ENCODE data around the gene ERG.

Gene ERG

DNA sequence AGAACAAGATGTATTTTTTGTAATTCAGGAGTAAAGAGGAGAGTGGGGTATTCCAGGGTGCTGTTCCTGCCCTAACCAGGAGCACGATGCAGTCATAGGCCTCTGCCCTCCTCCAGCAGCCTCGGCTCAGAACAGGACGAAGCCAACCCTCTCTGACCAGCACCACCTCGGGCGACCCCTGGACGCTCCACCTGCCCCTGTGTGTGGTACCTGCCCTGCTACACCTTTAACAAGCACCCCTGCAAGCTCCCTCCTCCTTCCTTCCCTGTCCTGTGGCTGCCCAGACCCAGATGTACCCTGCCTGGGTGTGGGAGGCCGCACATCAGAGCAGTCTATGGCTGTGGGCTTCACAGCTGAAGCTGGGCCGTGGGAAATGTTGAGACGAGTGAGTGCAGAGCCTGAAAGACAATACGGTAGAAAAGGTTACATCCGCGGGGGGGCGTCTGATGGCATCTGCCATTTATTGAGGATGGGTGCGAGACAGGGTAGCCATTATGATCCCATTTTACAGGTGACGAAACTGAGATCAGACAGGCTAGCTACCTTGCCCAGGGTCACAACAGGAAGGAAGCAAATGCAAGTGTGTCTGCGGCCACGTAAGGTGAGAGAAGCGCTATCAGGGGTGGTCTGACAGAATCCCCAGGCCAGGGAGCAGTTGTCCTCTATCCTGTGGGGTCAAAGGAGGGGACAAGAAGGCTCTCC is 4.6 kb downstream of the ERG start:
- H3K4me3 ChIP-seq (ENCODE audit: low read depth, low read length): no peak overlapping the region
- TF ChIP-seq, protein P1, sequence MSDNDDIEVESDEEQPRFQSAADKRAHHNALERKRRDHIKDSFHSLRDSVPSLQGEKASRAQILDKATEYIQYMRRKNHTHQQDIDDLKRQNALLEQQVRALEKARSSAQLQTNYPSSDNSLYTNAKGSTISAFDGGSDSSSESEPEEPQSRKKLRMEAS (IDR thresholded peaks at IDR 0.05; ENCODE audit: low read depth, low read length): no peak
- TF ChIP-seq POLR2A (IDR thresholded peaks at IDR 0.05; ENCODE audit: extremely low read depth, insufficient read length) (no peak), MYC (IDR thresholded peaks at IDR 0.05; ENCODE audit: low read depth, low read length) (no peak)
- TF ChIP-seq, protein P2, sequence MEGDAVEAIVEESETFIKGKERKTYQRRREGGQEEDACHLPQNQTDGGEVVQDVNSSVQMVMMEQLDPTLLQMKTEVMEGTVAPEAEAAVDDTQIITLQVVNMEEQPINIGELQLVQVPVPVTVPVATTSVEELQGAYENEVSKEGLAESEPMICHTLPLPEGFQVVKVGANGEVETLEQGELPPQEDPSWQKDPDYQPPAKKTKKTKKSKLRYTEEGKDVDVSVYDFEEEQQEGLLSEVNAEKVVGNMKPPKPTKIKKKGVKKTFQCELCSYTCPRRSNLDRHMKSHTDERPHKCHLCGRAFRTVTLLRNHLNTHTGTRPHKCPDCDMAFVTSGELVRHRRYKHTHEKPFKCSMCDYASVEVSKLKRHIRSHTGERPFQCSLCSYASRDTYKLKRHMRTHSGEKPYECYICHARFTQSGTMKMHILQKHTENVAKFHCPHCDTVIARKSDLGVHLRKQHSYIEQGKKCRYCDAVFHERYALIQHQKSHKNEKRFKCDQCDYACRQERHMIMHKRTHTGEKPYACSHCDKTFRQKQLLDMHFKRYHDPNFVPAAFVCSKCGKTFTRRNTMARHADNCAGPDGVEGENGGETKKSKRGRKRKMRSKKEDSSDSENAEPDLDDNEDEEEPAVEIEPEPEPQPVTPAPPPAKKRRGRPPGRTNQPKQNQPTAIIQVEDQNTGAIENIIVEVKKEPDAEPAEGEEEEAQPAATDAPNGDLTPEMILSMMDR (IDR thresholded peaks at IDR 0.05; ENCODE audit: low read depth, low read length): no peak
- DNase-seq (ENCODE audit: low read depth): no peak

DNA sequence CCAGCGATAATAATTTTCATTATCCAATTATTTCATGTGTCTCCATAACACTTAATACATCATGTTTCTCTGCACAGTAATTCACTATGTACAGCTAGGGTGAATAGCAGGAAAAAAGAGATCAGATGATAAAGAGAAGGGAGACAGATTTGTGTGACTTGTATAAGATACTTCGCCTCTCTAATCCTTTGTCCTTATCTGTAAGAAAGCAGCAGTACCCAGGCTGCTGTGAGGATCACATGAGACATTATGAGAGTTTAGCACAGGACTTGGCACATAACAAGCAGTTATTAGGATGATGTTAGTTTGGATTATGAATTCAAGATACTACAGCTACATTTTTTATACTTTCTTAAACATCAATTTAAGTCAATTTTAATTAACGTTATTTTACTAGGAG is 6.3 kb downstream of the ERG start:
- TF ChIP-seq POLR2A (IDR thresholded peaks at IDR 0.05; ENCODE audit: extremely low read depth, insufficient read length) (no peak), MYC (IDR thresholded peaks at IDR 0.05; ENCODE audit: low read depth, low read length) (no peak)
- TF ChIP-seq, protein P1 (IDR thresholded peaks at IDR 0.05; ENCODE audit: low read depth, low read length): no peak
- DNase-seq (ENCODE audit: low read depth): no peak
- H3K4me3 ChIP-seq (ENCODE audit: low read depth, low read length): no peak overlapping the region

DNA sequence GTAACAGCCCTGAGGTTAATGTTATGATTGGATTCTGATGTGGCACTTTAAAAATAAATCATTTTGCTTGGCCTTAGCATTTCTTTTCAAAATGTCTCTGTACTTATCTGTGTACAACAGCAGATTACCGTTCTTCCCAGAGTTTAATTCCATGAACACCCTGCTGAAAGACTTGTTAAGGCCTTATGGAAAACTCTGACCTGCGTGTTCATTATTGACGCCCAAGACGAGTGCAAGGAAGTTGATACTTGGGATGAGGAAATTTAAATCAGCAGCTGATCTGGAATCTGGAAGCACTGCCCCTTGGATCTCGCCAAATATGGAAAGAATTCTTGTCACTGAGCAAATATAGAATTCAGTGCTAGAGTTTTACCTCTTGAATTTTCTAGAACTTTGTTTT is 6.7 kb downstream of the ERG start:
- DNase-seq (ENCODE audit: low read depth): no peak
- no peak for TF ChIP-seq MYC (IDR thresholded peaks at IDR 0.05; ENCODE audit: low read depth, low read length)
- TF ChIP-seq, protein P2 (IDR thresholded peaks at IDR 0.05; ENCODE audit: low read depth, low read length): no peak
- TF ChIP-seq, protein P1 (IDR thresholded peaks at IDR 0.05; ENCODE audit: low read depth, low read length): no peak
- no peak overlapping the region for H3K4me3 ChIP-seq (ENCODE audit: low read depth, low read length)

DNA sequence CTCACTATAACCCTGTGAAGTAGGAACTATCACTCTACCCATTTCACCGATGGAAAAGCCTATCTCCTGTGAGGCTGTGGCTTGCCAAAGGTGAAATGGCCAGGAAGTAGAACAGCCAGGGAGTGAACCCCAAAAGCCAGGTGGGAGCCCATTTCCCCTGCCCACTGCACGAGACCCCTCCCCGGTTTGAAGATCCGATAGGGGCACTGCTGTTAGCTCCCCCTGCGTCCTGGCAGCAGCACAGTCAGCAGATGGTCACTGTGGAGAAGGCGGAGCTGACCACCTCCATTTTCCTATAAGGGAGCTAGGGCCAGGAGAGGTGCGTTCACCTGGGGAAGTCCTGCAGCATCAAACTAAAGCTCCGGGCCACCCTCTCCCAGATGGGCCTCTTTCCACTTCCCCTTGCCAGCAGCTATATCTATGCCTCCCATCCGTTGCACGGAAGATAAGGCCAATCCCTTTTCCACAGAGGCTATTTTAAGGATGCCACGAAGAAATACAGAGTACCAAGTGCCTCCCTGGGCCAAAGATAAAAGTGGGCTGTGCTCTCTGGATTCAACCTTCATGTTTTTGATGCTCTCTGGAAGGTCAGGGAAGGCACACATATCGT is 7.8 kb downstream of the ERG start:
- no peak for DNase-seq (ENCODE audit: low read depth)
- H3K4me3 ChIP-seq (ENCODE audit: low read depth, low read length): no peak overlapping the region
- no peak for TF ChIP-seq MYC (IDR thresholded peaks at IDR 0.05; ENCODE audit: low read depth, low read length)
- TF ChIP-seq POLR2A (IDR thresholded peaks at IDR 0.05; ENCODE audit: extremely low read depth, insufficient read length): no peak
- TF ChIP-seq, protein P2 (IDR thresholded peaks at IDR 0.05; ENCODE audit: low read depth, low read length): no peak
- TF ChIP-seq, protein P1 (IDR thresholded peaks at IDR 0.05; ENCODE audit: low read depth, low read length): no peak

DNA sequence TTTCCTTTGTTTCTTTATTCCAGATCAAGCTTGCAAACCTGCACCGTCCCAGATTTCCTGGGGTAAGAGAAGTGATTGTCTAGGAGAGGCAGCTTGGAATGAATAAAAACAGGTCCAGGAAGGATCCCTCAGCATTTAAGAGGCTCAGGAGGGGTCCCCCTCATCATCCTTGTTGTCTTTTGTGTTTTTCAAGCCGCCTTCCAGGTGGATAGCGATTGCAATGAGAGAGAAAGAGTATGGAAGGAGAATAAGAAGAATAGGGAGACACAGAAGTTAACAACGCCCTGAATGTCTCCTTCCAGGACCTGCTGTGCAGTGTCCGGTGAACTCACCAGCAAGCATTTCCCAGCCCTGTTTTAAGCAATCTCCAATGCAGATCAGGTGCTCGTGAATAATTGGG is 8.5 kb downstream of the ERG start:
- H3K4me3 ChIP-seq (ENCODE audit: low read depth, low read length): no peak overlapping the region
- TF ChIP-seq POLR2A (IDR thresholded peaks at IDR 0.05; ENCODE audit: extremely low read depth, insufficient read length) (no peak), MYC (IDR thresholded peaks at IDR 0.05; ENCODE audit: low read depth, low read length) (no peak)
- TF ChIP-seq, protein P2 (IDR thresholded peaks at IDR 0.05; ENCODE audit: low read depth, low read length): no peak
- TF ChIP-seq, protein P1 (IDR thresholded peaks at IDR 0.05; ENCODE audit: low read depth, low read length): no peak
- DNase-seq (ENCODE audit: low read depth): no peak

DNA sequence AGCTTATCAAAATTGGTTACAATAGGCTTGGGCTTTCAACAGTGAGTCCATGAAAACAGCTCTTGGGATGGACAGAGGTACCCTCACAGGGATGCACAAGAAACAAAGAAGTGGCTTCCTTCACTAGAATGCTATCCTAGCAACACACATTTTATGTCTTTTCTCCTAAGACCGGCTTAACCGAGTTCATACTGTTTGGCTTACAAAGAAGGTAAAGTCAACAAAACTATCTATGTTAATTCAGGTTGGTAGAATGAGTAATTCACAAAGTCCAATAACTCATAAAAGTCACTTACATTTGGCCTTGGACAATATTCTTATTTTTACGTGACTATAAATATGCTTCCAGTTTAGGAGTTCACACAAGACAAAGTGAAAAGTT is 9.0 kb downstream of the ERG start:
- no peak overlapping the region for H3K4me3 ChIP-seq (ENCODE audit: low read depth, low read length)
- TF ChIP-seq MYC (IDR thresholded peaks at IDR 0.05; ENCODE audit: low read depth, low read length) (no peak), POLR2A (IDR thresholded peaks at IDR 0.05; ENCODE audit: extremely low read depth, insufficient read length) (no peak)
- TF ChIP-seq, protein P1 (IDR thresholded peaks at IDR 0.05; ENCODE audit: low read depth, low read length): no peak
- DNase-seq (ENCODE audit: low read depth): no peak
